PFSK-1 (cell line): ENCODE data around the gene SATB2.

Experiments
- REST ChIP-seq, 2 experiments: IDR thresholded peaks; 2 replicates each; pipeline versions ENCODE4 v1.6.1 to v1.8.0; 2011 to 2012; ENCODE audit warnings: low read depth in 2 of 2, low read length in 2 of 2, control low read depth in 1 of 2, inconsistent platforms in 1 of 2, mild to moderate bottlenecking in 1 of 2, moderate library complexity in 1 of 2; ENCODE audit not compliant: insufficient read depth in 1 of 2
- SIN3A ChIP-seq: IDR thresholded peaks from 2 replicates; pipeline ENCODE4 v1.6.1; 2012; ENCODE audit warnings: mild to moderate bottlenecking, low read length, moderate library complexity, borderline replicate concordance; ENCODE audit not compliant: insufficient read depth
- TAF1 ChIP-seq: IDR thresholded peaks from 2 replicates; pipeline ENCODE4 v1.6.1; 2012; ENCODE audit warnings: low read length, control low read depth, borderline replicate concordance; ENCODE audit not compliant: insufficient read depth

- TF ChIP-seq REST (IDR thresholded peaks at IDR 0.05; ENCODE audit: insufficient read depth in 1 of 2, low read depth in 2 of 2, low read length in 2 of 2), result no peak
- no peak for TF ChIP-seq TAF1
- no peak for TF ChIP-seq SIN3A
Observed at GRCh38 chr2:199458009-199458805, 468 bp upstream of the SATB2 start.
